Measurements from ENCODE around the gene ZNF407.

Gene ZNF407

GRCh38 chr18:75051757-75052156 lies 454.1 kb downstream of the ZNF407 start:
- Histone ChIP-seq H3K4me1 (ENCODE audit: control insufficient read depth, insufficient read depth, low read length) (no peaks in the 10 kb centered on the region), H3K36me3 (ENCODE audit: control insufficient read depth in 2 of 2, insufficient read depth in 1 of 2, low read length in 2 of 2) (no peaks in the 10 kb centered on the region), H3K27ac (ENCODE audit: extremely low read depth, low read depth, low read length) (no peak overlapping the region), H3K4me3 (ENCODE audit: low read depth, low read length) (no peak overlapping the region), H3K9me3 (ENCODE audit: control insufficient read depth, insufficient read depth, low read depth, low read length) (no peaks in the 10 kb centered on the region)
- ChIA-PET CTCF (interaction anchor here (0.6 to 1.5 kb wide), 2 partner anchors 11 to 18 kb away, joined by 3 to 4 read pairs; no protein-coding TSS in a partner anchor), POLR2A (no interaction called here)
- TF ChIP-seq ZNF529 (tag by site-specific recombination; IDR thresholded peaks at IDR 0.05; ENCODE audit: insufficient replicate concordance) (no peak), ZNF184 (tag by site-specific recombination; IDR thresholded peaks at IDR 0.05) (no peak), CTCF (tag by site-specific recombination; IDR thresholded peaks at IDR 0.05) (no peak)

GRCh38 chr18:75052475-75052874 lies 454.8 kb downstream of the ZNF407 start:
- Histone ChIP-seq H3K27ac (ENCODE audit: extremely low read depth, low read depth, low read length) (no peak overlapping the region), H3K36me3 (ENCODE audit: control insufficient read depth in 2 of 2, insufficient read depth in 1 of 2, low read length in 2 of 2) (no peaks in the 10 kb centered on the region), H3K4me3 (ENCODE audit: low read depth, low read length) (no peak overlapping the region), H3K4me1 (ENCODE audit: control insufficient read depth, insufficient read depth, low read length) (no peaks in the 10 kb centered on the region), H3K9me3 (ENCODE audit: control insufficient read depth, insufficient read depth, low read depth, low read length) (no peaks in the 10 kb centered on the region)
- POLR2A ChIA-PET: no interaction called here
- TF ChIP-seq ZNF112 (tag by site-specific recombination; IDR thresholded peaks at IDR 0.05): no peak
- no peak for TF ChIP-seq ZNF202 (tag by site-specific recombination; IDR thresholded peaks at IDR 0.05; ENCODE audit: borderline replicate concordance)
- TF ChIP-seq ZNF274 (IDR thresholded peaks at IDR 0.05; ENCODE audit: low read length): no peak
- TF ChIP-seq ZNF274 (tag by site-specific recombination; IDR thresholded peaks at IDR 0.05; ENCODE audit: borderline replicate concordance): no peak
- TF ChIP-seq YY1 (tag by site-specific recombination; IDR thresholded peaks at IDR 0.05): no peak
- no peak for TF ChIP-seq RBAK (tag by site-specific recombination; IDR thresholded peaks at IDR 0.05)
- no peak for TF ChIP-seq REST (tag by site-specific recombination; IDR thresholded peaks at IDR 0.05)
- TF ChIP-seq MZF1 (tag by site-specific recombination; IDR thresholded peaks at IDR 0.05; ENCODE audit: borderline replicate concordance): no peak
- TF ChIP-seq IKZF3 (tag by site-specific recombination; IDR thresholded peaks at IDR 0.05): no peak
- no peak for TF ChIP-seq ZNF623 (tag by site-specific recombination; IDR thresholded peaks at IDR 0.05)
- TF ChIP-seq ZBTB11 (tag by site-specific recombination; conservative IDR thresholded peaks at IDR 0.05; ENCODE audit: low read depth): no peak
- no peak for TF ChIP-seq ZNF37A (tag by site-specific recombination; IDR thresholded peaks at IDR 0.05)
- TF ChIP-seq ZNF416 (tag by site-specific recombination; IDR thresholded peaks at IDR 0.05): no peak
- no peak for TF ChIP-seq SP7 (tag by site-specific recombination; IDR thresholded peaks at IDR 0.05)
- TF ChIP-seq ZNF23 (tag by site-specific recombination; IDR thresholded peaks at IDR 0.05; ENCODE audit: borderline replicate concordance): no peak
- CTCF ChIA-PET: interaction anchor here (0.6 to 1.5 kb wide), 2 partner anchors 11 to 78 kb away, joined by 3 to 4 read pairs; no protein-coding TSS in a partner anchor

Measured in HEK293 (cell line).